GM11168 (cell line): ENCODE results near the gene PLEKHA6.

Experiments
- in situ Hi-C: fragments of 300-500 bp; cut with MboI; formaldehyde crosslinking; loops from one replicate; pipeline ENCODE4 v1.12.0; 2022; ENCODE audit warnings: low sequenced_read_pairs; ENCODE audit not compliant: unreplicated experiment

Gene PLEKHA6

GRCh38 chr1:204358605-204359004, 1.1 kb downstream of the PLEKHA6 start:
- in situ Hi-C loops: no loop called here

GRCh38 chr1:204357551-204358490, 1.9 kb downstream of the PLEKHA6 start:
- in situ Hi-C loops: no loop called here

GRCh38 chr1:204356997-204357396, 2.7 kb downstream of the PLEKHA6 start:
- in situ Hi-C loops: no loop called here

- in situ Hi-C loops: no loop called here
These were observed 3.8 kb downstream of the PLEKHA6 start for GRCh38 chr1:204355913-204356312.

GRCh38 chr1:204354579-204354978, 5.2 kb downstream of the PLEKHA6 start:
- in situ Hi-C loops: no loop called here

GRCh38 chr1:204353213-204353910, 6.4 kb downstream of the PLEKHA6 start:
- in situ Hi-C loops: no loop called here

GRCh38 chr1:204350857-204351573, 8.7 kb downstream of the PLEKHA6 start:
- in situ Hi-C loops: no loop called here

- in situ Hi-C loops: no loop called here
These were observed 9.4 kb downstream of the PLEKHA6 start for GRCh38 chr1:204350312-204350711.

GRCh38 chr1:204349602-204350001, 10.1 kb downstream of the PLEKHA6 start:
- in situ Hi-C loops: no loop called here

- in situ Hi-C loops: no loop called here
These were observed 11.0 kb downstream of the PLEKHA6 start for GRCh38 chr1:204348722-204349121.

GRCh38 chr1:204348242-204348641, 11.5 kb downstream of the PLEKHA6 start:
- in situ Hi-C loops: no loop called here

- in situ Hi-C loops: no loop called here
These were observed 13.6 kb downstream of the PLEKHA6 start for GRCh38 chr1:204345941-204346645.

- in situ Hi-C loops: no loop called here
These were observed 14.3 kb downstream of the PLEKHA6 start for GRCh38 chr1:204345438-204345841.

- in situ Hi-C loops: no loop called here
These were observed 14.9 kb downstream of the PLEKHA6 start for GRCh38 chr1:204344665-204345355.

GRCh38 chr1:204343802-204344201, 15.9 kb downstream of the PLEKHA6 start:
- in situ Hi-C loops: no loop called here

GRCh38 chr1:204343247-204343646, 16.5 kb downstream of the PLEKHA6 start:
- in situ Hi-C loops: no loop called here

- in situ Hi-C loops: no loop called here
These were observed 17.4 kb downstream of the PLEKHA6 start for GRCh38 chr1:204342310-204342709.

GRCh38 chr1:204341380-204341779, 18.3 kb downstream of the PLEKHA6 start:
- in situ Hi-C loops: no loop called here

- in situ Hi-C loops: no loop called here
These were observed 19.4 kb downstream of the PLEKHA6 start for GRCh38 chr1:204340081-204340889.
